GM21737 (cell line): ENCODE results near the gene CCDC181.
"Not testable (repeated sequence)": the region's sequence is repeated elsewhere in the genome, so short reads cannot be mapped to it uniquely, and the experiment has no call there.

ENCODE experiments used
- ATAC-seq: cut with Tn5 transposase; IDR thresholded peaks from one replicate; pipeline ENCODE4 v1.9.1; 2021; ENCODE audit warnings: mild to moderate bottlenecking, moderate library complexity; ENCODE audit not compliant: unreplicated experiment

Gene CCDC181

GRCh38 chr1:169402578-169402977 lies 24.7 kb downstream of the CCDC181 start:
- not testable (repeated sequence) for ATAC-seq

DNA sequence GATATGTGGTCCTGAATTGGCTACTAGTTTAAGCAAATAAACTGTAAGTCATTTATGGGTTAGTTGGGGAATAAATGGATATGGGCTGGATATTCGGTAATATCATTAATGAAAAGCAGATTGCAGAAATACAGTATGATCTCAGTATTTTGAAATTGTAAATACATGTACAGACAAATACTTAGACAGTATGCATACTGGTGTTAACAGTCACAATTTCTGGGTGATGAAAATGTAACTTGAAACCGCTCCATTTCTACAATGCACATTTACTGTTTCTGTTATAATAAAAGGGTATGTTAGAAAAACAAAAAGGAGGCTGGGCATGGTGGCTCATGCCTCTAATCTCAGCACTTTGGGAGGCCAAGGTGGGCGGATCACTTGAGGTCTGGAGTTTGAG lies 31.3 kb downstream of the CCDC181 start:
- ATAC-seq: no peak

DNA sequence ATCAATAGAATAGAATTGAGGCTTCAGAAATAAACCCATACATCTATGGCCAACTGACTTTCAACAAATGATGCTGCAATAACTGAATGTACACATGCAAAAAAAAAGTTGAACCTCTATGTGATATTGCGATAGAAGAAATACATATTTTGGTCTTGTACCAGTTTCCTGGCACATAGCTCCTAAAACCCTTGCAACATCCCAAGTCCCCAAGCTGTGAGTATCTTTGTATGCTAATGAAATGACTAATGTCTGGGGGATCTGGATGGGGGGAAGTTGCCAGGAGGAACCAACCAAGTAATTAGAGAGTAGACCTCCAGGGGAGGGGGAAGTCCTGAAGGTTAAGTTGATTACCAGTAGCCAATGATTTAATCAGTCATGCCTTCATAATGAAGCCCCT lies 34.9 kb downstream of the CCDC181 start:
- no peak for ATAC-seq

DNA sequence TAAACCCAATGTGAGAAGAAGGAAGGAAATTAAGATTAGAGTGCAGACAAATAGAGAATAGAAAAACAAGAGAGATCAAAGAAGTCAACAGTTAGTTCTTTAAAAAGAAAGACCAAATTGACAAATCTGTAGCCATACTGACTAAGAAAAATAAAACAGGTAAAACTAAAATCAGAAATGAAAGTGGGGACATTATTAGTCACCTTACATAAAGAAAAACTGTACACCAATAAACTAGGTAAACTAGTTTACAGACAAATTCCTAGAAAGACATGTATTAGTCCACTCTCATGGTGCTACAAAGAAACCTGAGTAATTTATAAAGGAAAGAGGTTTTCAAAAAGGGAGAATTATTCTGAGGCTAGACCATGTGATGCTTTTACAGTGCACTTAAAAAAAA lies 37.0 kb downstream of the CCDC181 start:
- peak; percentile 55 for ATAC-seq

DNA sequence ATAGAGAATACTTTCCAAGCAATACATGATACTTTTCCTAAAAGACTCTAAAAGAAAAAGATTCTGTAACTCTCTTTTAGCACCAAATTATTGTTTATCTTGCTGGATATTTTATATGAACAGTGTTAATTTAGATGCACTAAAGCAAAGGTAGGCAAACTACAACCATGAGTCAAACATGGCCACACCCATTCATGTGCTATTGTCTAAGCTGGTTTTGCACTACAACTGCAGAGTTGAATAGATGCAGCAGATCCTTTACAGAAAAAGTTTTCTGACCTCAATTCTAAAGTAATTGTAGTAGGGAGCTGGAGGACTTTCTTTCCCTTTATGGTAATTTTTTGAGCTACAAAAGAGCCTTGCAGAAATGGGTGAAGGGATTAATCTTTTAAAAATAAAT lies 39.9 kb downstream of the CCDC181 start:
- ATAC-seq: no peak

DNA sequence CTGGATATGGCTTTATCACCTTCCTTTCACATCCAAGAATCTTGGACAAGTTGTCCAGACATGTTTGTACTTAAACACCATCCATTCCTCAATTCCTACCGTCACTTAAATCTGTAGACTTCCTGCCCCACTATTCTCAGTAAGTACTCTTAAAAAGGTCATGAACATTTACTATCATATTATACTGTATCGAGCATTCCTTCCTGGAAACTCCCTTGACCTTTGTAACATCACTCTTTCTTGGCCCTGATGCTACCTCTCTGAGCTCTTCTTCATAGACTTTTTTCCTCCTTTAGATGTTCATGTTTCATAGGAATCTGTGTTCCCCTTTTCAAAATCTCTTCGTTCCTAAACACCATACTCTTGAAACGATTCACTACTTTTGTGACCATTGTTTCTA lies 43.8 kb downstream of the CCDC181 start:
- ATAC-seq: no peak

DNA sequence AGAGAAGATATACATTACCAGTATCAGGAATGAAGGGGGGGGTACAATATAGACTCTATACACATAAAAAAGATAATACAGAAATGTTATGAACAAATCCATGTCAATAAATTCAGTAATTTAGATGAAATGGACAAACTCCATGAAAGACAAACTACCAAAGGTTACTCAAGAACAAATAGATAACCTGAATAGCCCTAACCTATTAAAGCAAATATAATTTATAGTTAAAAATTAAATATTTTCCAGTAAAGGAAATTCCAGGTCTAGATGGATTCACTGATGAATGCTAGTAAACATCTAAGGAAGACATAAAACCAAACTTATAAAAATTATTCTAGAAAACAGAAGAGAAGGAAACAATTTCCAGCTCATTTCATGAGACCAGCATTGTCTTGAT lies 46.1 kb downstream of the CCDC181 start:
- ATAC-seq: no peak

GRCh38 chr1:169371404-169371803 lies 55.9 kb downstream of the CCDC181 start:
- no peak for ATAC-seq

DNA sequence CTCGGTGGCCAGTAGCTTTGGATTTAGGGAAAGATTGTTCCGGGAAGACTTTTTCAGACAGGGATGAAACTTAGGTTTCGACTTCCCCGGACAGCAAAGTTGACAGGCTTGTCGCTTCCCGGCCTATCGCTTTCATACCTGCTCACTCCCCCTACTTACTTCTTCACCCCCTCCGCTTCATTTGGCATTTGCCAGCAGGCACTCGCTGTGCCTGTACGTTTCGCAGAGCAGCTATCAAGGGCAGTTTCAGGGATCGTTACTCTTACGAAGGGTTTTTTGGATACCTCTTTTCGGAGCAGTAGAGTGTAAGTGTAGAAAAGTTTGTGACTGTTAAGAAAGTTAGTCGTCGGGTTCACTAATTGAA lies 58.9 kb downstream of the CCDC181 start:
- no peak for ATAC-seq

- peak; percentile 97 for ATAC-seq
Observed at GRCh38 chr1:169367686-169368405, 59.4 kb downstream of the CCDC181 start, which contains the start of the genes BLZF1 and NME7. Gene BLZF1 (plus strand): TSS chr1:169368195. CDS start chr1:169369523, 1,328 bp downstream. Gene NME7 (minus strand): TSS chr1:169367797. CDS start chr1:169367710, 87 bp downstream.

DNA sequence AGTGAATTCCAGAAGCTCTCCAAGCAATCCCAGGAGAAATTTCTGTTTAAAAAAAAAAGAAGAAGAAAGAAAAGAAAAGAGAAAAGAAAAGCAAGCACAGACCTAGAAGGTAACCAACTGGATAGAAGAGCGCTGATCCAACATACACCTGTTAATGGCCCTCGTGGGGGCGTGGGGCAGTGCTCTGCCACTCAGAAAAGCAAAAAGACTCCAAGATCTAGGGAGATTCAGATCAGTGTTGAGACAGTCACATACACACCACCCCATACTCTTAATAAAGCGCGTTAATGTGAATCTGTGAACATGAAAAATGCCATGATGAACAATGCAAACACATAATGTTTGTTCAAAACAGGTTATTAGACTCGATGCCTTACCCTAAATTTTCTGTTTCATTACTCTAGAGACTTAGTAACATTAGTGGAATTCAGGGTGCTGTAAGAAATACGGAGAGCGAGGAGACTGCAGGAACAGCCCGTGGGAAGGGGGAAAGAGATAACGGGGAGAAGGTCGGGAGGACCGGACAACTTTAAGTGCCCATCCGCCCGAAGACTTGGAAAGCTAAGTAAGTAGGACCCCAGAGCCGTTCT lies 60.1 kb downstream of the CCDC181 start:
- ATAC-seq: no peak

DNA sequence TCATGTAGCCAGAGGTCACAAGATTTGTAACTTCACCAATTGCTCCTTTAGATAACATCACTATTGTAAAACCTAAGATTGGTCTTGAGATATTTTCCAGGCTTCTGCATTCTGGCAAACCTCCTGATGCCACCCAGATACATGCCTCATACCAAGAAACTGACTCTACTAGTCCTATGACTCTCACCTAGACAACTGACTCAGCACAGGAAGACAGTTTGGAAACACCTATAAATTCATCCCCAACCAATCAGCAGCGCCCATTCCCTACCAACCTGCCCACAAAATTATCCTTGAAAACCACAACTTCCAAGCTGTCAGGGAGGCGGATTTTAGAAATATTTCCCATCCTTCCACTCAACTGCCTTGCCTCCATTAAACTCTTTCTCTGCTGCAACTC lies 62.3 kb downstream of the CCDC181 start:
- ATAC-seq: no peak

DNA sequence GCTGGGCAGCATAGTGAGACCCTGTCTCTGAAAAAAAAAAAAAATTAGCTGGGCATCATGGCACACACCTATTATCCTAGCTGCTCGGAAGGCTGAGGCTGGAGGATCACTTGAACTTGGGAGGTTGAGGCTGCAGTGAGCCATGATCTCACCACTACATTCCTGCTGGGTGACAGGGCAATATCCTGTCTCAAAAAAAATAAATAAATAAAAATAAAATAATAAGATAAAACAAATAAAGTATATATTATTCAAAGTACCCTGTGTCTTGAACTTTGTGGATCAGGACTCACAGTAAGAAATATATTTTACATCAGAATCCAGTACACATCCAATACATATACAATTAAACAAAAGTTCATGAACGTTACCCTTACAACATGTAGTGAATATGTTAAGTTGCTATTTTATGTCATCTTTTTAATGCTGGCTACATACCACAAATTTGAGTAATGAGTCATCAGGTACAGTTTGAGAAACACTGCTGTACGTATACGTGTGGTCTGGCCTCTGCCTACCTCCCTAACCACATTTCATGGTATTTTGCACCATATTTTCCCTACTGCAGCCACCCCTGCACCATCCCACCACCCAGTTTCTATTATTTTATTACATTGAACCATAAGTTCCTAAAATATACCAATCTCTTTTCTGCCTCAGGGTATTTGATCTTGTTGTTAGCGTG lies 64.1 kb downstream of the CCDC181 start:
- no peak for ATAC-seq

DNA sequence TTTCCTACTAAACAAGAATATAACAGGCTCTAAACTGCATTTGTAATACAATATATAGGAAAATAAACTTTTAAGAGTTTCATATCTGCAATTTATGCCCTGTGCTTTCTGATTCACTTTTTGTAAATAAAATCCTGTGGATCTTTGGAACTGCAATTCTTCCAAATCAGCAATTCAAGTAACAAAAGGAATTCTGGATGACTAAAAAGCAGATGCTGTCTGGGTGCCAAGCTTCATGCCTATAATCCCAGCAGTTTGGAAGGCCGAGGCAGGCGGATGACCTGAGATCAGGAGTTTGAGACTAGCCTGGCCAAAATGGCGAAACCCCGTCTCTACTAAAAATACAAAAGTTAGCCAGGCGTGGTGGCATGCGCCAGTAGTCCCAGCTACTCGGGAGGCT lies 66.0 kb downstream of the CCDC181 start:
- no peak for ATAC-seq

- no peak for ATAC-seq
Observed at GRCh38 chr1:169360415-169360814, 66.9 kb downstream of the CCDC181 start.

DNA sequence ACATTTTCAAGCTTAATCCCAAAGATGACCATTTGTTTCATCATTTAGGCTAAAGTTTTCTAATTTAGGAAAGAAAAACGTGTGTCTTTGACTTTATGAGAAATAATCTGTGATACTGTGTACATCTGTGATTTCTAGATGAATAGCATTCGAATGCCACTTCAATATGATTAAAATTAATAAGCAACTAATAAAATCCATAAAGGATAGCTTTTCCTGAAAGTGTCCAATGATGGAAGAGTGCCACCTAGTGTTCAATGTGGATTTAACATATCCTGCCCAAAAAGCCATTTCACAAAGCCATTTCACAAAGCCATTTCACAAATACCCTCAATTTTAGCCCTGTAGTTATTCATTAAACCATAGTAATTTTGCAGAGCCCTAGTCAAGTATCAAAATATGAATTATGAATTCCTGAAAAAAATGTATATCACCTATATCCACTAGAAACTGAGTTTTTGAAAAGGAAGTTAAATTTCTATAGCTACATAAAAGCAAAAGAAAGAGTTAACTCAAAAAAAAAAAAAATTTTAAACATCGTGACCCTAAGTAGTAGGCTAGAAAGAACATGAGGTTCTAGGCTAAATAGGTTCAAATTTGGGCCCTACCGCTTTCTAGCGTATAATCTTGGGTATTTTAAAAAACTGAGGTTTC lies 78.8 kb downstream of the CCDC181 start:
- no peak for ATAC-seq

DNA sequence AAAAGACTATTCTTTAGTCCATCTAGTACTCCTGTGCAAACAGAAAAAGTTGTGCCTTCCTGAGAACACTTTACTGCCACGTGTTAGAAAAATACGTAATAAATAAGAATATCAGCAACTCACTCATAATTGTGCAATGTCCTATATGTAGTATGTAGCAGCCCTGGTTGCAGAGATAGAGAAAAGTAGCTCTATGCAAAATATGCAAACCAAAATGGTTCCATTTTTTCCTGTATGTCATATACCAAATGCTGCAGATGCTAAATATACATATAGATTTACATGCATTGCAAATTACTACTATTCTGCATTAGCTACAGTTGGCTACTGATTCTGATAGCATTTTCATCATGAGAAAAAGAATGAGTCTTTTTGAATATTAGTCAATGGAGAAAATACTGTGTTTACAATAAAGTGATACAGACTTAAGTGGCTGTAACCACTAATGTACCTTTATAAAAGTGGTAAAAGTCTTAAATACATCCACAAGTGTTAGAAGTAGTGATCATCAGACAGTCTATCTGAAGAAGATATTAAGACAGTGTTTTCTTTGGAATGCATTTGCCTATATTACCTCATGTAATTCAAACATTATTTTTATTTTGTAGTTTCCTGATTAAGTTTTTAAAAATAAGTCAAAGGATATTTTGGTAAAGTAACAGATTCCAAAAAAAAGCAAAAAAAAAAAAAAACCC lies 79.4 kb downstream of the CCDC181 start:
- no peak for ATAC-seq

- no peak for ATAC-seq
Observed at GRCh38 chr1:169346036-169346589, 81.2 kb downstream of the CCDC181 start.

DNA sequence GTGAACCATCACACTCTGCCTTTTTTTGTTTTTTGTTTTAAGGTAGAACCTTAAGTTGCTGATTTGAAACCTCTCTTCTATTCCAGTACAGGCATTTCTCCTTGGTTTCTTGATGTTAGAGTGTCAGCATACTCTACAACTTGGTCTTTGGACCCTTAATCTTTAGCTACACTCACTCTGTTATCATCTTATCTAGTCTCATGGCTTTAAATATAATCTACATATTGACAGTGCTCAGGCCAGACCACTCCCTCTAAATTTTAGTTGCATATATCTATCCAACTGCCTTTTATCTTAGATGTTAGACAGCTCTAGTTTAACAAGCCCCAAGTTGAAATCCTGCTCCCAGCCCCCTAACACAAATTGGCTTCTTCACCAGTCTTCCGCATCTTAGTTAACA lies 81.8 kb downstream of the CCDC181 start:
- ATAC-seq: no peak
